GM18508 (cell line): ENCODE measurements around the gene RUSC2.
"Not testable (repeated sequence)": the region's sequence is repeated elsewhere in the genome, so short reads cannot be mapped to it uniquely, and the experiment has no call there.

ENCODE experiments used
- ATAC-seq: cut with Tn5 transposase; IDR thresholded peaks from one replicate; pipeline ENCODE4 v1.9.1; 2021; ENCODE audit warnings: moderate number of reproducible peaks; ENCODE audit not compliant: insufficient read depth, unreplicated experiment

RUSC2 gene

GRCh38 chr9:35493119-35493518, 3.2 kb downstream of the RUSC2 start:
- ATAC-seq = not testable (repeated sequence)

GRCh38 chr9:35495984-35496383, 6.1 kb downstream of the RUSC2 start:
- ATAC-seq = no peak

- ATAC-seq = not testable (repeated sequence)
Measured at GRCh38 chr9:35498245-35498644, 8.3 kb downstream of the RUSC2 start.

GRCh38 chr9:35499029-35499700, 9.3 kb downstream of the RUSC2 start:
- no peak for ATAC-seq

- ATAC-seq = no peak
Measured at GRCh38 chr9:35499701-35500030, 9.8 kb downstream of the RUSC2 start.

GRCh38 chr9:35500130-35500748, 10.3 kb downstream of the RUSC2 start:
- no peak for ATAC-seq

GRCh38 chr9:35501946-35502345, 12.0 kb downstream of the RUSC2 start:
- no peak for ATAC-seq

- no peak for ATAC-seq
Measured at GRCh38 chr9:35506359-35506758, 16.4 kb downstream of the RUSC2 start.

GRCh38 chr9:35508069-35508468, 18.2 kb downstream of the RUSC2 start:
- no peak for ATAC-seq

GRCh38 chr9:35510383-35510753, 20.5 kb downstream of the RUSC2 start:
- ATAC-seq = no peak

GRCh38 chr9:35510754-35511428, 21.0 kb downstream of the RUSC2 start:
- ATAC-seq = no peak

- no peak for ATAC-seq
Measured at GRCh38 chr9:35511453-35511852, 21.5 kb downstream of the RUSC2 start.

- no peak for ATAC-seq
Measured at GRCh38 chr9:35515766-35516165, 25.9 kb downstream of the RUSC2 start.

- no peak for ATAC-seq
Measured at GRCh38 chr9:35516479-35516878, 26.6 kb downstream of the RUSC2 start.

GRCh38 chr9:35517131-35517530, 27.2 kb downstream of the RUSC2 start:
- no peak for ATAC-seq

- no peak for ATAC-seq
Measured at GRCh38 chr9:35517552-35518224, 27.8 kb downstream of the RUSC2 start.

GRCh38 chr9:35518225-35518821, 28.4 kb downstream of the RUSC2 start:
- no peak for ATAC-seq

- ATAC-seq = no peak
Measured at GRCh38 chr9:35518981-35519679, 29.2 kb downstream of the RUSC2 start.

- no peak for ATAC-seq
Measured at GRCh38 chr9:35519692-35520363, 29.9 kb downstream of the RUSC2 start.

GRCh38 chr9:35520364-35520710, 30.4 kb downstream of the RUSC2 start:
- ATAC-seq = no peak
